ENCODE results near the gene ADPRH. TPM values are rescaled to one million over a fixed set of nuclear protein-coding genes. Genes with fewer than 3 reads are reported as not detected.
"Not testable (repeated sequence)": the region's sequence is repeated elsewhere in the genome, so short reads cannot be mapped to it uniquely, and the experiment has no call there.

Gene ADPRH
- total RNA-seq, 1 donor from 2014 or later, result 4.6 TPM

DNA sequence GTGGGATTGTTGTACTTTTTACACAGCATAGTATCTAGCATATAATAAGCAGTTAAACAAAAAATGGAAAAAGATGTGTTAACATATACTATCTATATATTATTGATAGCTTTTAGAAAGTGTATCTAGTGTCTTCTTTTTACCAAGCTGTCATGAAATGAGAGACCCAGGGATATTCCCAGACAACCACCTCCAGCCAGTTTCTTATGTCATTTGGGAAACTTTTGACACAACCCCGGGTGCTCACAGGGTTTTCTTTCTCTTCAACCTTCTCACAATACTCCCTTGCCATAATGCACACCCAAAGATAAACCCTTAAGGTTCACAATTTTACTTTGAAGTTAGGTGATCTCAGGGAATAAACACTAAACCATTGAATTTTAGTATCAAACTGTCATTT, 13.6 kb downstream of the ADPRH start:
- Mint-ChIP-seq H3K4me1 (ENCODE audit: low read depth) (peaks cover 28% of the 10 kb centered on the region), H3K27me3 (ENCODE audit: insufficient read depth) (no peaks in the 10 kb centered on the region), H3K9me3 (peaks cover 9% of the 10 kb centered on the region), H3K36me3 (ENCODE audit: low read depth) (peaks cover 2% of the 10 kb centered on the region), H3K4me3 (no peak overlapping the region), H3K27ac (no peak overlapping the region)
- intact Hi-C loops (cut with micrococcal nuclease), result no loop called here
- DNase-seq (ENCODE audit: low spot score), result no peak

DNA sequence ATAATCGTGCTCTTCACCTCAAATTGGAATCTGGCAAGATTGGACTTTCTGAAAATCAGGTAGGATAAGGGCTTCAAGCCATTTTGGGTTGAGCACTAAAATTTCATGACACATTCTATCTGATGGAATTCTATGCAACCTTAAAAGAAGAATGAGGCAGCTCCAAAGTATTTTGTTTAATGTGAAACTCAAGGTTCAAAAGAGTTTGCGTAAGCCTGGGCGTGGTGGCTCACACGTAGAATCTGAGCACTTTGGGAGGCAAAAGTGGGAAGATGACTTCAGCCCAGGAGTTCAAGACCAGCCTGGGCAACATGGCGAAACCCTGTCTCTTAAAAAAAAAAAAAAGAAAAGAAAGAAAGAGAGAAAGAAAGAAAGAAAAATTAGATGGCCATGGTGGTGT, 14.8 kb downstream of the ADPRH start:
- intact Hi-C loops (cut with micrococcal nuclease), result no loop called here
- H3K36me3 Mint-ChIP-seq (ENCODE audit: low read depth), result peaks cover 2% of the 10 kb centered on the region
- peaks cover 22% of the 10 kb centered on the region for H3K4me1 Mint-ChIP-seq (ENCODE audit: low read depth)
- H3K27ac Mint-ChIP-seq, result no peak overlapping the region
- no peak for DNase-seq (ENCODE audit: low spot score)
- no peaks in the 10 kb centered on the region for H3K27me3 Mint-ChIP-seq (ENCODE audit: insufficient read depth)
- H3K4me3 Mint-ChIP-seq, result no peak overlapping the region
- H3K9me3 Mint-ChIP-seq, result peaks cover 9% of the 10 kb centered on the region

DNA sequence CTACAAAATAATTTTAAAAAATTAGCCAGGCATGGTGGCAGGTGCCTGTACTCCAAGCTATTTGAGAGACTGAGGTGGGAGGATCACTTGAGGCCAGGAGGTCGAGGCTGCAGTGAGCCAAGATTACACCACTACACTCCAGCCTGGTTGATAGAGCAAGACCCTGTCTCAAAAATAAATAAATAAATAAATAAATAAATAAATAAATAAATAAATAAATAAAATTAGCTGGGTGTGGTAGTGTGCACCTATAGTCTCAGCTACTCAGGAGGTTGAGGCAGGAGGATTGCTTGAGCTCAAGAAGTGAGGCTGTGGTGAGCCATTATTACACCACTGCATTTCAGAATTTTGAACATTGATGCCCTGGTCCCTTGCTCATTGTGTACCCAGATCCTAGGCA, 15.6 kb downstream of the ADPRH start:
- H3K4me3 Mint-ChIP-seq; intact Hi-C loops (cut with micrococcal nuclease); H3K36me3 Mint-ChIP-seq (ENCODE audit: low read depth); H3K27me3 Mint-ChIP-seq (ENCODE audit: insufficient read depth); H3K27ac Mint-ChIP-seq; H3K9me3 Mint-ChIP-seq; DNase-seq (ENCODE audit: low spot score): not testable (repeated sequence)
- peaks cover 27% of the 10 kb centered on the region for H3K4me1 Mint-ChIP-seq (ENCODE audit: low read depth)

DNA sequence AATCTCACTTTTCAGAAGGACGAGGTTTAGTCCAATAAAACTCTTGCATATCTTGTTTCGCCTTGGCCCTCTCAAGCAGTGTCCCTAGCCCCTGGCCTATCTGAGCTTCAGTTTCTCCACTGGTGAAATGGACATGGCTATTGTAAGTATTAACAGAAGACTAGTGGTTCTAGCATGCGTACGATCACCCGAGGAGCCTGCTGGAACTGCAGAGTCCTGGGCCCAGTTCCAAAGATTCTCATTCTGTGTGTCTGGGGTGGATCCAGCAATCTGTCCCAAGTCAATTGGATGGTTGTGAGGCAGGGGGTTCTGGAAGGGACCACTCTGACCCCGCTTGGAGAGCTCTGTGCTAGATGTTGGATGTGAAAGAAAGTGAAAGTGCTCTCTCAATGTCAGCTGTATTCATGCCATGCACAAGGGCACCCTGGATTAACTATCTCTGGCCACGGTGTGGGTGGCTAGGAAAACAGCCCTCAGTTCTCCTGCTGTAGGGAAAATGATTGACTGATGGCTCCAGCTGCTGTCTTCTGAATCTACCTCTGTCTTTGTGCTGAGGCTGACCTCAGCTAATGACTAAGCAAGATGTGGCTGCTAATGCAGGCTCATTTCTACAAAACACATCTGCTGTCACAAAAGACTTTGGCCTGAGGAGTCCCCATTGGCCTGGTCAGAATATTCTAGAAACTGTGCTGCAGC, 16.5 kb downstream of the ADPRH start:
- Mint-ChIP-seq H3K9me3 (no peaks in the 10 kb centered on the region), H3K27ac (no peak overlapping the region), H3K4me3 (no peak overlapping the region), H3K36me3 (ENCODE audit: low read depth) (no peaks in the 10 kb centered on the region), H3K4me1 (ENCODE audit: low read depth) (peaks cover 34% of the 10 kb centered on the region), H3K27me3 (ENCODE audit: insufficient read depth) (no peaks in the 10 kb centered on the region)
- DNase-seq (ENCODE audit: low spot score), result no peak
- intact Hi-C loops (cut with micrococcal nuclease), result no loop called here

DNA sequence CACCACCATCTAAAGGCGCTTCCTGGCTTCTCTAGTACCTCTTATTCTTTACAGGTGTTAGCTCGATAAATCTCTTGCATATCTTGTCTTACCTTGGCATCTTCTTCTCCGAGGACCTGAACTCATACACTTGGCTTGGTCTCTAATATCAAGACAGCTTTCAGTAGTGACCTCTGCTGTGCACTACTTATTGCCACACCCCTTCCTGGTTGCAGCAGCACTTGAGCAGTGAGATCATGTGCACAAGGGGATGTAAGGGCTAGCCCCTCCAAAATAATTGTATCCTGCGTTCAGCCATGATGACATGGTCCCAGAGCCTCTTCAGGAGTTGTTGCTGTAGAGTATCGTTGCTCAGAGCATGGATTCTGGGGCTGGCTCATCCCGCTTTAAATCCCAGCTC, 17.1 kb downstream of the ADPRH start:
- peaks cover 39% of the 10 kb centered on the region for H3K4me1 Mint-ChIP-seq (ENCODE audit: low read depth)
- intact Hi-C loops (cut with micrococcal nuclease), result no loop called here
- no peak for DNase-seq (ENCODE audit: low spot score)
- H3K9me3 Mint-ChIP-seq, result no peaks in the 10 kb centered on the region
- H3K36me3 Mint-ChIP-seq (ENCODE audit: low read depth), result no peaks in the 10 kb centered on the region
- H3K27me3 Mint-ChIP-seq (ENCODE audit: insufficient read depth), result no peaks in the 10 kb centered on the region
- peak overlapping the region; percentile 8 for H3K27ac Mint-ChIP-seq
- H3K4me3 Mint-ChIP-seq, result no peak overlapping the region

DNA sequence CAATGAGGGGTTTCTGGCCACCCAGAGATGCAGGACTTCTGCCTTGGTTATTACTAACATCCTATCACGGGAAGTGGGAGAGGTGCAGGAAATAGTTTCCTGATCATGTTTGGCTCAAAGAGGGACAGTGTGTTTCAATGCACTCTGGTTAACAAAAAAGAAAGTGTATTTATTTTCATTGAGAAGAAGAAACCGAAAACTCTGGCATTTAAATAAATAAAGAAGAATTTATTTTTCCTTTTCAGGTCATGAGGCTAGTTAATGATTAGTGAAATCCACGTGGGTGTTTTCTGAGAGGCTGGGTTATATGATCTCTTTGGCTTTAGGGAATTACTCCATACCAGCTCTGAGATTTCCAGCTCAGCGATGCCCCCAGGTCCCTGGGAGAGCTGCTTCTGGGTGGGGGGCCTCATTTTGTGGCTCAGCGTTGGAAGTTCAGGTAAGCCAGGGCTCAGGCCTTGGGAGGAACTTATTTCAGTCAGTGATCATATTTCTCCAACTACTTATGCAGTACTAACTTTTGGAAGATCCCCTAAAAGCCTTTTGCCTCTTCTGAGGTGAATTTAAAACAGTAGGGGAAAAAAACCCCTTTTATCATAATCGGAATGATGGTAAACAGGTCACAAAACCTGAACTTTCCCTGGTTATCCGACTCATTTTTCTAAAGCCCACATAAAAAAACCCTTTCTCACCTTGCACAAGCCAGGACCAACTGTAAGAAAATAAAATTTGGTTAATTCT, 18.4 kb downstream of the ADPRH start, which contains the start of gene PLA1A:
Gene PLA1A (plus strand): TSS at position 338 of the 741 bp plus-strand sequence. CDS start 29 bp downstream, at position 367.
- Mint-ChIP-seq H3K27ac (peak within 1 kb of the TSS; percentile 11), H3K27me3 (ENCODE audit: insufficient read depth) (no peaks in the 10 kb centered on the region), H3K9me3 (no peaks in the 10 kb centered on the region), H3K36me3 (ENCODE audit: low read depth) (no peaks in the 10 kb centered on the region), H3K4me1 (ENCODE audit: low read depth) (peaks cover 41% of the 10 kb centered on the region), H3K4me3 (no peak within 1 kb of the TSS)
- DNase-seq (ENCODE audit: low spot score), result no peak
- intact Hi-C loops (cut with micrococcal nuclease), result loop anchor here (2.0 kb wide), 1 partner anchor 17 kb away; no protein-coding TSS in a partner anchor

DNA sequence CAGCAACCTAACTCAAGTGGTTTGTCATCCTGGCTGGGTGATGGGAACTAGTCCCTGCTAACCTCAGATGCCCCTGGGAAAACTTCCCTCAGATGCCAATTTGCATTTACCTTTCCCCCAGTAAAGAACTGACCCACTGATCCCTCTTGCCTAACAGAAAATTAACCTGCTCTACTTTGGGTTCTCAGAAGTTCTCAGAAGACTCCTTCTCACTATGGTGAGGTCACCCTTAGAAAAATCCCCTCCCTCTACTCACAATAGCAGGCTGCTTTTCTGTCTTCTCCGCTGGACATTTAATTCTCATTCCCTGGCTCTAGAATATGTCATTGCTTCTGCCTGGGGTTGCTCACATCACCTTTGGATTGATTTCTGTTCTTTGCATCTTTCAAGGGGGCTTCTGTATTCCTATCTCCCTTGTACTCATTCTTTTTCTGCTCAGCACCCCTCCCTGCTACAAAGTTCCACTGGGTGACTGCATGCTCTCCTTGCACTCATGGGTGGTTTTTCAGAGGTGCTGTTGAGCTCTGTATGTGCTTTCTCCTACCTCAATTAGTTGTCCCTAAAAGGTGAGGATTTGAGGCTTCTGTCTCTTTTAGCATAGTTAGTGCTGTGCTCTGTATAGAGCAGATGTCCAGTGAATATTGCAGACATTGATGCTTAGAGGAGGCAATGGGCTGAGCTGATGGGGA, 19.3 kb downstream of the ADPRH start:
- DNase-seq (ENCODE audit: low spot score), result no peak
- Mint-ChIP-seq H3K27ac (peak overlapping the region; percentile 11), H3K4me1 (ENCODE audit: low read depth) (peaks cover 41% of the 10 kb centered on the region), H3K9me3 (no peaks in the 10 kb centered on the region), H3K4me3 (no peak overlapping the region), H3K27me3 (ENCODE audit: insufficient read depth) (no peaks in the 10 kb centered on the region), H3K36me3 (ENCODE audit: low read depth) (no peaks in the 10 kb centered on the region)
- intact Hi-C loops (cut with micrococcal nuclease), result loop anchor here (2.0 kb wide), 1 partner anchor 18 kb away; no protein-coding TSS in a partner anchor

DNA sequence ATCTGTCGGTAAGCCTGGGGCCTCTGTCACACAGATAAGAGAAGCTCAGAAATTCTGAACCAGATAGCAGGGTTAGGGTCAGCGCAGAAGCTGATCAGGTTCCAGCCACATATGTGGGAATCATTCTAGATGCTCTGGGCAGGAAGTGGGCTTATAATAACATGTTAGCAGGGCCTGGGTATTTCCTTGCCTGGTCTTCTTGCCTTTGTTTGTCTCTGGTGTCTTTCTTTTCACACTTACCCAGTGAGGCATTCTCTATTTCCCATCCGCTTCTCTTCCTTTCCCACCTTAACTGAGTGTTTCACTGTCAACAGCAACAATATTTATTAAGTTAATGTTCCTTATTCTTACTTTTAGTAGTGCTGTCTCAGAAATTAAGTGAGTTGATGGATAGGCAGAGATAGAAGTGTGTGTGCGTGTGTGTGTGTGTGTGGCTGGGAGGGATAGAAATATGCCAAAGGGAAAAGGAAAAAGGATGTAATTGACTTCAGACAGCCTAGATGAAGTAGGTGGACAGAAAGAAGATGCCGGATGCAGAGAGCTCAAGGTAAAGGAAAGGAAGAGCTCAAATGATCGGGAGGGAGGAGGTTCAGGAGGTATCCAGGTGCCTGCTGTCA, 20.4 kb downstream of the ADPRH start:
- Mint-ChIP-seq H3K9me3 (no peaks in the 10 kb centered on the region), H3K4me3 (no peak overlapping the region), H3K27me3 (ENCODE audit: insufficient read depth) (no peaks in the 10 kb centered on the region), H3K4me1 (ENCODE audit: low read depth) (peaks cover 41% of the 10 kb centered on the region), H3K27ac (peak overlapping the region; percentile 7), H3K36me3 (ENCODE audit: low read depth) (no peaks in the 10 kb centered on the region)
- no peak for DNase-seq (ENCODE audit: low spot score)
- intact Hi-C loops (cut with micrococcal nuclease), result loop anchor here (2.0 kb wide), 2 partner anchors 19 to 77 kb away; partner anchors contain the start of gene COX17

DNA sequence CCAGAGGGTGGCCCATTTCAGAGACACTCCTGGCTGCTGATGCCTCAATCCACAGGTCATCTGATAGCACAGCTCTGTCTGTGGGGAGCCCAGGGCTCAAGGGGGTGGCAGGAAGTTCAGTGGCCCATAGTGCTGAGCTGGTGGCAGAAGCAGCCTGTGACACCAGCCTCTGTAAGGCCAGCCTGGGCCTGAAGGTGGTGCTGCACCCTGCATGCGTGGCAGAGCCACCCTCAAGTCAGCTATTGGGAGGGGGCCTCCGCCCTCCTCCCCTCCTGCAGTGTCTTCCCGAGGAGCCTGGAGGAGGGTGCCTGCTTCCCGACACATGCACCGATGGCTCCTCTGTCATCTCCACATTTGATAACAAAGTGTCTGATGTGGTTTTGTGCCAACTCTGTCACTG, 21.4 kb downstream of the ADPRH start:
- H3K36me3 Mint-ChIP-seq (ENCODE audit: low read depth), result no peaks in the 10 kb centered on the region
- DNase-seq (ENCODE audit: low spot score), result no peak
- no peaks in the 10 kb centered on the region for H3K27me3 Mint-ChIP-seq (ENCODE audit: insufficient read depth)
- intact Hi-C loops (cut with micrococcal nuclease), result loop anchor here (2.0 kb wide), 1 partner anchor 76 kb away; the partner anchor contains the start of gene COX17
- peak overlapping the region; percentile 61 for H3K27ac Mint-ChIP-seq
- peaks cover 41% of the 10 kb centered on the region for H3K4me1 Mint-ChIP-seq (ENCODE audit: low read depth)
- no peaks in the 10 kb centered on the region for H3K9me3 Mint-ChIP-seq
- H3K4me3 Mint-ChIP-seq, result no peak overlapping the region

DNA sequence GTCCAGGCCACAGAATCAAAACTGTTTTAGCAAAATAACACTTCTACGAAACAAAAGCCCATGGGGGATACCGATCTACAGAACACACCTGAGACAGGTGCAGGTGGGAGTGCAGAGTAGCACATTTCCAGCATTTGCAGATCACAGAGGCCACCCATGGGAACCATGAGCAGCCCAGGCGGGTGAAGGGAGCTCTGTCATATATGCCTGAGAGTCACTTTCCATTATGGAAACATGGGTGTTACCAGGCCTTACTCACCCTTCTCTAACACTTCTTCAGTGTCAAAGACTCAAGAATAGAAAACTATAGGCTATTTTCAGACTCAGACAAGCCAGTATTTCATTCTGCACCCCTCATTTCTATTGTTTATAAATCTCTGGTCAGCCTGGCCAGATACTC, 21.9 kb downstream of the ADPRH start:
- no peaks in the 10 kb centered on the region for H3K36me3 Mint-ChIP-seq (ENCODE audit: low read depth)
- DNase-seq (ENCODE audit: low spot score), result no peak
- H3K4me1 Mint-ChIP-seq (ENCODE audit: low read depth), result peaks cover 36% of the 10 kb centered on the region
- H3K27ac Mint-ChIP-seq, result peak overlapping the region; percentile 61
- intact Hi-C loops (cut with micrococcal nuclease), result loop anchor here (2.0 kb wide), 1 partner anchor 76 kb away; the partner anchor contains the start of gene COX17
- no peaks in the 10 kb centered on the region for H3K9me3 Mint-ChIP-seq
- H3K27me3 Mint-ChIP-seq (ENCODE audit: insufficient read depth), result no peaks in the 10 kb centered on the region
- H3K4me3 Mint-ChIP-seq, result no peak overlapping the region

DNA sequence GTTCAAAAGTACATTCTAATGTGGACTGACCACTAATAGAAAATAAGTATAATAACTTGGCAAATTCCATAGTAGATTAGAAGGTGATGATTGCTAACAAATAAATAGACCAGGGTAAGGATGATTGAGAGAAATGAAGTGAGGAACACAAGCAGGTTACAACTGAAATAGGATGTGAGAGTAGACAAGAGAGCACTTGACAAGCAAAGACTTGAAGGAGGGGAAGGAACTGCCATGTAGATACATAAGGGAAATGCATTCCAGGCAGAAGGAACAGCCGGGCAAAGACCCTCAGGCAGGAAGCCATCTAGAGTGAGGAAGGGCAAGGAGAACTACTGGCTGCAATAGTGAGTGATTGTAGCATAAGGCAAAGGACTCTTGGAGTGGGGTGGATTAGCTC, 23.4 kb downstream of the ADPRH start:
- Mint-ChIP-seq H3K27ac (no peak overlapping the region), H3K27me3 (ENCODE audit: insufficient read depth) (no peaks in the 10 kb centered on the region), H3K36me3 (ENCODE audit: low read depth) (no peaks in the 10 kb centered on the region), H3K9me3 (no peaks in the 10 kb centered on the region), H3K4me3 (no peak overlapping the region), H3K4me1 (ENCODE audit: low read depth) (peaks cover 27% of the 10 kb centered on the region)
- DNase-seq (ENCODE audit: low spot score), result no peak
- intact Hi-C loops (cut with micrococcal nuclease), result no loop called here

DNA sequence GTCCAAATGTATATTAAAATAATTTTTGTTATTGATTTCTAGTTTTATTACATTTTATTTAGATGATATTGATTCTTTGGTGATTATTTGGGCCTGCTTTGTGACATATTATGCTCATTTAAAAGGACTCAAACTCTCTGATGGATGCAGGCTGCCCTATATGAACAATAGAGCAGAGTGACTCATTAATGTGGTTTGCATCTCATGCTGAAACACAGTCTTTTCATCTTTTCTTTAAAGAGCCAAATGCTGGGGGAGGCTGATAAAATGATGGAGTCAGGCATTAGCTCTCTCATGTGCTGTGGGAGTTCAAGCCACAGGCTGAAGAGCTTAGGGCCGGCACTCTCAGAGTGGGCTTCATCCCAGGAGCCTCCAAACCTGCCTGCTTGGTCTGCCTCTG, 25.6 kb downstream of the ADPRH start:
- Mint-ChIP-seq H3K9me3 (no peaks in the 10 kb centered on the region), H3K4me3 (no peak overlapping the region), H3K27ac (no peak overlapping the region), H3K4me1 (ENCODE audit: low read depth) (peaks cover 15% of the 10 kb centered on the region), H3K27me3 (ENCODE audit: insufficient read depth) (peaks cover 10% of the 10 kb centered on the region), H3K36me3 (ENCODE audit: low read depth) (no peaks in the 10 kb centered on the region)
- DNase-seq (ENCODE audit: low spot score), result no peak
- intact Hi-C loops (cut with micrococcal nuclease), result loop anchor here (2.0 kb wide), 1 partner anchor 34 kb away; no protein-coding TSS in a partner anchor
